Naive thymus-derived CD8-positive, alpha-beta T cell (primary cell): ENCODE measurements around the gene BIN1. TPM values are rescaled to one million over a fixed set of nuclear protein-coding genes. Genes with fewer than 3 reads are reported as not detected.

ENCODE experiments used
- ATAC-seq, 2 donors: fragments of 150-1000 bp; cut with Tn5 transposase in 1 of 2; sonication (Bioruptor Pico), chemical (Tn5 transposase) in 1 of 2; 1 replicate in 1 of 2; 2 replicates in 1 of 2; pipeline ENCODE4 v1.10.0; 2021; ENCODE audit warnings: mild to moderate bottlenecking in 2 of 2, moderate library complexity in 2 of 2
- POLR2A ChIA-PET: fragments of 350-600 bp; sonication (Branson Sonifier 250); formaldehyde crosslinking; loops from one replicate; lab custom pipeline; 2021; ENCODE audit warnings: antibody characterized with exemption; lab: Charles Lee
- DNase-seq, 10 donors: peaks; one replicate each; pipeline versions ENCODE4 v3.0.0 to v3.0.0-alpha.2; 2020 to 2022
- H3K27ac Mint-ChIP-seq, 10 donors: one replicate each; pipeline ENCODE4 v1.8.0; 2020 to 2022; ENCODE audit warnings: mild to moderate bottlenecking in 10 of 10, mixed read lengths in 10 of 10, moderate library complexity in 4 of 10, inconsistent platforms in 1 of 10
- H3K27me3 Mint-ChIP-seq, 5 donors: one replicate each; pipeline ENCODE4 v1.8.0; 2021 to 2022; ENCODE audit warnings: mixed read lengths in 5 of 5
- H3K36me3 Mint-ChIP-seq, 3 donors: one replicate each; pipeline ENCODE4 v1.8.0; 2020 to 2022; ENCODE audit warnings: mixed read lengths in 3 of 3, mild to moderate bottlenecking in 2 of 3, inconsistent platforms in 1 of 3
- H3K4me1 Mint-ChIP-seq, 4 donors: one replicate each; pipeline ENCODE4 v1.8.0; 2021 to 2022; ENCODE audit warnings: mixed read lengths in 4 of 4
- H3K4me3 Mint-ChIP-seq, 10 donors: one replicate each; pipeline ENCODE4 v1.8.0; 2020 to 2022; ENCODE audit warnings: mild to moderate bottlenecking in 10 of 10, mixed read lengths in 10 of 10, moderate library complexity in 6 of 10, inconsistent platforms in 1 of 10
- H3K9me3 Mint-ChIP-seq, 9 donors: one replicate each; pipeline ENCODE4 v1.8.0; 2020 to 2022; ENCODE audit warnings: mixed read lengths in 9 of 9, mild to moderate bottlenecking in 3 of 9, inconsistent platforms in 1 of 9, moderate library complexity in 1 of 9
- polyA plus RNA-seq, 3 donors: library from polyadenylated mRNA; unstranded; fragments of 300-500 nt; fragmentation: Illumina TruSeq; gene quantifications; one replicate each; pipeline ENCODE4 v1.2.3, GENCODE V29; 2021
- total RNA-seq, 8 experiments: library from RNA in 2 of 8; stranded (reverse) in 2 of 8; gene quantifications; one replicate each; pipeline ENCODE4 v1.2.3 and lab custom pipeline; 2021 to 2026

Gene BIN1
- total and polyA plus RNA-seq, 5 experiments from 2014 or later, result 130 to 189 (median 156) TPM

DNA sequence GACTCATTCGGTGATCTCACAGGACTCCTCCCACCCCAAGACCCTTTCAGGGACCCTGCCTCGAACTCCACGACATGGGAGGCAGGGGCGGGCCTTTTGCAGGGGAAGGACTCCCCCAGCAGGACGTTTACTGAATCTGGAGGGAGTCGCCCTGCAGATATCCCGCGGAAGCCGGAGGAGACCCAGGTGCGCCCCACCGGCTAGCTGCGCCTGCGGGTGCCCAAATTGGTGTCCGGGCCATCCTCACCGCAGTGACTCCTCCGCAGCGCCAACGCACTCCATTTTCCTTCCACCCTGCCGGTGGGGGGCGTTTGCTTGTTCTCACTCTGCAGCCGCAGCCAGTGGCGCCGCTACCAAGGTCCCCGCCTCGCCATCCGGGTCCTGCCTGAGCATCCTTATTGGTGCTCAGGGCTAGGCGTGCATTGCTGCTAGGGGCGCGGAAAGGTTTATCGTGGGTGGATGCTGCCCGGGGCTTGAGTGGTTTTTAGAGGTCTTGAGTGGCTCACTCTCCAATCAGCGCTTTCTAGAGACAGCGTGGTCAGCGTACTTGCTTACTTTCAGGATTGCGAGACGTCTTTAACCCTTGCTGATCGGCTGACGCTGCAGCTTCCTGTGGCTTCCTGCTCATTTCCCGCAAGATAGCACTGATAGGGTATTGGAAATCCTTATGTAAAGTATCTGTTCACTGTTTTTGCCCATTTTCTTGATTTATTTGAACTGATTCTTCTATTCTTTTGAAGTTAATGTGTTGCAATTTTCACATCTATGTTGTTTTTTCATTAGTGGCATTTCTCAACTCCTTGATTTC lies 81.4 kb downstream of the BIN1 start:
- H3K27me3 Mint-ChIP-seq, result peaks cover 7 to 29% (median 12%) of the 10 kb centered on the region in 5 donors
- H3K4me1 Mint-ChIP-seq, result peaks cover 6 to 18% (median 11%) of the 10 kb centered on the region in 4 donors
- DNase-seq, result peak; percentile 58 to 90 (median 72)
- POLR2A ChIA-PET, result no interaction called here
- peak; percentile 99 for ATAC-seq
- H3K9me3 Mint-ChIP-seq, result peaks cover 0 to 10% (median 2%) of the 10 kb centered on the region in 9 donors
- no peaks in the 10 kb centered on the region for H3K36me3 Mint-ChIP-seq
- peak overlapping the region in 9 of 10 donors; percentile 19 to 87 (median 66) for H3K27ac Mint-ChIP-seq
- H3K4me3 Mint-ChIP-seq, result peak overlapping the region; percentile 72 to 93 (median 90)

DNA sequence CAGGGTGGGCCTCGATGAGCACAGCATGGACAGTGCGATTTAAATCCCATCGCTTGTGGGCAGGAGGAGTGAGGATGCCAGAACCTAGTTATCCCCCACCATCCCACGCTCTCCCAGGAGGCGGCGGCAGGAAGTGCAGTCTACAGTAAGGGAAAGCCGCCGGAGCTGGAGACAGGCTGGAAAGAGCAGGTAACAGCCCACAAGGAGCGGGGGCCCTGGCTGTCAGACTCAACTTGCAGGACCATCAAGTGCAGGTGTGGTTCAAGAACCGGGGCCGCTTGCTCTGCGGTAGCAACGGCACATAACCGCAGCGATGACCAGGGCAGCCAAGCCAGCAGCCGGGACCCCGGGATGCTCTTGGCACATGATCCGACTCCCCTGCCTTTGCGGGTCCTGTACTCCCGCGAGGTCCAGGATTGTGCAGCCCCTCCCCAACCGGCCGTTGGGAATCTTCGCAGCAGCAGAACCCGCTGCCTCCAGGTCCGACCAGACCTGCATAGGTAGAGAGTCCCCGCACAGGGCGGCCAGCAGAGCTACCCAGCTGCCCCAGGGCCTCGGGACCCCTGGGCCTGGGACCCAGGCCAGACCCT lies 82.1 kb downstream of the BIN1 start:
- no peak for DNase-seq
- H3K36me3 Mint-ChIP-seq, result no peaks in the 10 kb centered on the region
- H3K9me3 Mint-ChIP-seq, result peaks cover 0 to 10% (median 2%) of the 10 kb centered on the region in 9 donors
- H3K27me3 Mint-ChIP-seq, result peaks cover 5 to 22% (median 9%) of the 10 kb centered on the region in 5 donors
- peak; percentile 1 to 12 for ATAC-seq
- H3K4me3 Mint-ChIP-seq, result peak overlapping the region; percentile 37 to 93 (median 84)
- peaks cover 6 to 18% (median 11%) of the 10 kb centered on the region in 4 donors for H3K4me1 Mint-ChIP-seq
- POLR2A ChIA-PET, result no interaction called here
- peak overlapping the region in 2 of 10 donors; percentile 12 to 58 for H3K27ac Mint-ChIP-seq

DNA sequence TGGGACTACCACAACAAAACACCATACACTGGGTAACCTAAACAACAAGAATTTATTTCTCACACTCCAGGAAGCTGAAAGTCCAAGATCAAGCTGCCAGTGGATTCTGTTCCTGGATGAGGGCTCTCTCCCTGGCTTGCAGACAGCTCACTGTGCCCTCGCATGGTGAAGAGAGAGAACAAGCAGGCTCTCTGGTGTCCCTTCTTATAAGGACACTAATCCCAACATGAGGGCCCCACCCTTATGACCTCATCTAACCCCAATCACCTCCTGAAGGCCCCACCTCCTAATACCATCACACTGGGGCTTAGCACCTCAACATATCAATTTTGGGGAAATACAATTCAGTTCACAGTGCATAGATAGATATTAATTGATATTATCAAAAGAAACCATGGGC lies 83.5 kb downstream of the BIN1 start:
- no peaks in the 10 kb centered on the region for H3K36me3 Mint-ChIP-seq
- no peak for ATAC-seq
- H3K9me3 Mint-ChIP-seq, result peaks cover 0 to 10% (median 2%) of the 10 kb centered on the region in 9 donors
- H3K27me3 Mint-ChIP-seq, result peaks cover 3 to 11% (median 7%) of the 10 kb centered on the region in 5 donors
- H3K4me1 Mint-ChIP-seq, result peaks cover 6 to 18% (median 11%) of the 10 kb centered on the region in 4 donors
- H3K27ac Mint-ChIP-seq, result peak overlapping the region in 2 of 10 donors; percentile 11 to 20
- POLR2A ChIA-PET, result no interaction called here
- peak overlapping the region in 2 of 10 donors; percentile 30 to 40 for H3K4me3 Mint-ChIP-seq
- no peak for DNase-seq

DNA sequence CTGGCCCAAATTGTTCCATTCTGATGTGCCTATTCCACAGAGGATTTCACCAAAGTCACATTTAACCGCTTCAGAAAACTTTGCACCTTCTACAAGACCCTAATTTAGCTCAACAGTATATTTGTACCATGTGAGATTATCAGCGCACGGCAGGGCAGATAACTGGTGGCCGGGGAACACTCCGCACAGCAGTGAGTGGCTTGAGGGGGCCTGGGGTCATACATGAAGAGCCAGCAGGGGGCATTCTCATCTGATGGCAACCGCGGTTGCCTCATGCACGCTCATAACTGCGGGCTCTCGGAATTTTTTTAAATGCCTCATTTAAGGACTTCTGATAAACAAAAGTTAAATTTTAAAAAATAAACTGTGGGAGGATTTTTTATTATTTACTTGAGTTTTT lies 84.1 kb downstream of the BIN1 start:
- peaks cover 0 to 10% (median 2%) of the 10 kb centered on the region in 9 donors for H3K9me3 Mint-ChIP-seq
- H3K4me3 Mint-ChIP-seq, result no peak overlapping the region
- H3K27ac Mint-ChIP-seq, result no peak overlapping the region
- DNase-seq, result no peak
- POLR2A ChIA-PET, result no interaction called here
- H3K36me3 Mint-ChIP-seq, result no peaks in the 10 kb centered on the region
- peaks cover 6 to 18% (median 11%) of the 10 kb centered on the region in 4 donors for H3K4me1 Mint-ChIP-seq
- H3K27me3 Mint-ChIP-seq, result peaks cover 0 to 6% (median 3%) of the 10 kb centered on the region in 5 donors
- ATAC-seq, result no peak

DNA sequence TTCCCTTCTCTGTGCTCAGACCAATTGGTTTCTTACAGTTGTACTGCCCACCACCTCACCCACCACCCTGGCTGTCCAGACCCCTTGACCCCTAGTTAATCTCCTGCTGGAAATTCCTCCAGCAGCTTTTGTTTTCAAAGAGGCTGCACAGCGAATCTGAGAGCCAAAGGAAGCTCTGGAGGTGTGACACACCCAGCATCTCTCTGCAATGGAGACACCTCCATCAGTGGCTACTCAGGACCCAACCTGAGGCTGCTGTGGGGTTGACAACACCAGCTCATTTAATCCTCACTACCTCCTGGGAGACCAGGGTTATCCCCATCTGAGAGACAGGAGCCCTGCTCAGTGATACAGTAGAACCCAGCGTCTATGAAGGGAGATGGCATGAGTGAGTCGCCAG lies 86.4 kb downstream of the BIN1 start:
- Mint-ChIP-seq H3K4me1 (peaks cover 4 to 11% (median 4%) of the 10 kb centered on the region in 4 donors), H3K9me3 (peaks cover 0 to 10% (median 2%) of the 10 kb centered on the region in 9 donors), H3K27ac (no peak overlapping the region), H3K27me3 (peaks cover 0 to 4% (median 3%) of the 10 kb centered on the region in 5 donors), H3K36me3 (no peaks in the 10 kb centered on the region), H3K4me3 (no peak overlapping the region)
- no peak for ATAC-seq
- POLR2A ChIA-PET, result no interaction called here
- no peak for DNase-seq

- Mint-ChIP-seq H3K9me3 (no peaks in the 10 kb centered on the region), H3K27ac (no peak overlapping the region), H3K27me3 (peaks cover 12 to 22% (median 19%) of the 10 kb centered on the region in 5 donors), H3K36me3 (no peaks in the 10 kb centered on the region), H3K4me1 (no peaks in the 10 kb centered on the region), H3K4me3 (no peak overlapping the region)
- DNase-seq, result no peak
- POLR2A ChIA-PET, result no interaction called here
- no peak for ATAC-seq
Measured at GRCh38 chr2:127017548-127017947, 89.4 kb downstream of the BIN1 start.

DNA sequence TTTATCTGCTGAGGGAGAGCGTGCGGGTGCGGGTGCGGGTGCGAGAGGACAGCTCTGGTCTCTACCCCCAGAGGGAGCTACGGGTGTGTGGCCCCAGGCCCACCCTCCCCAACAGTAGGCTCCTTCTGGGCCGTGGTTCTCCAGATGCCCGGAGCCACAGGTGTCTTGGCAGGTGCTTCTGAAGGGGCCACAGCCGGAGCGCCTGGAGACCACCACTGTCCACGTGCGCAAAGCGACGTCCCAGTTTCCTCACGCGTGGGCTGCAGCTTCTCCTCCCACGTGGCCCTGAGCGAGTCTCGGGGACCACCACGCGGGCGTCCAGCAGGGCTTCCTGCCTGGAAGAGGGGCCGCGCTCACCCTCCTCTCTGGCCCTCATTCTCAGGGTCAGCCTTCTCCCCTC lies 90.6 kb downstream of the BIN1 start:
- Mint-ChIP-seq H3K9me3 (no peaks in the 10 kb centered on the region), H3K27me3 (peaks cover 15 to 33% (median 22%) of the 10 kb centered on the region in 5 donors), H3K4me3 (no peak overlapping the region), H3K4me1 (no peaks in the 10 kb centered on the region), H3K27ac (no peak overlapping the region), H3K36me3 (no peaks in the 10 kb centered on the region)
- DNase-seq, result no peak
- ATAC-seq, result no peak
- POLR2A ChIA-PET, result no interaction called here

GRCh38 chr2:127015106-127015910 lies 91.6 kb downstream of the BIN1 start:
- H3K4me3 Mint-ChIP-seq, result no peak overlapping the region
- POLR2A ChIA-PET, result interaction anchor here (0.6 kb wide), 1 partner anchor 67 kb away, joined by 4 read pairs; no protein-coding TSS in a partner anchor
- no peaks in the 10 kb centered on the region for H3K36me3 Mint-ChIP-seq
- H3K4me1 Mint-ChIP-seq, result no peaks in the 10 kb centered on the region
- H3K9me3 Mint-ChIP-seq, result peaks cover 0 to 6% (median 0%) of the 10 kb centered on the region in 9 donors
- no peak for DNase-seq
- H3K27ac Mint-ChIP-seq, result no peak overlapping the region
- H3K27me3 Mint-ChIP-seq, result peaks cover 15 to 38% (median 29%) of the 10 kb centered on the region in 5 donors
- ATAC-seq, result no peak

- Mint-ChIP-seq H3K9me3 (peaks cover 0 to 8% (median 2%) of the 10 kb centered on the region in 9 donors), H3K27ac (peak overlapping the region in 1 of 10 donors; percentile 68), H3K36me3 (peaks cover 0 to 1% (median 0%) of the 10 kb centered on the region in 3 donors), H3K4me3 (no peak overlapping the region), H3K4me1 (no peaks in the 10 kb centered on the region), H3K27me3 (peaks cover 15 to 38% (median 36%) of the 10 kb centered on the region in 5 donors)
- ATAC-seq (no peak), DNase-seq (no peak)
- POLR2A ChIA-PET, result interaction anchor here (0.6 kb wide), 1 partner anchor 68 kb away, joined by 4 read pairs; no protein-coding TSS in a partner anchor
Measured at GRCh38 chr2:127014630-127015029, 92.3 kb downstream of the BIN1 start.

- no peak for ATAC-seq
- no peak for DNase-seq
- Mint-ChIP-seq H3K4me1 (no peaks in the 10 kb centered on the region), H3K36me3 (peaks cover 0 to 1% (median 0%) of the 10 kb centered on the region in 3 donors), H3K4me3 (no peak overlapping the region), H3K9me3 (peaks cover 0 to 8% (median 2%) of the 10 kb centered on the region in 9 donors), H3K27me3 (peaks cover 12 to 38% (median 34%) of the 10 kb centered on the region in 5 donors), H3K27ac (no peak overlapping the region)
- POLR2A ChIA-PET, result no interaction called here
Measured at GRCh38 chr2:127014224-127014623, 92.7 kb downstream of the BIN1 start.

DNA sequence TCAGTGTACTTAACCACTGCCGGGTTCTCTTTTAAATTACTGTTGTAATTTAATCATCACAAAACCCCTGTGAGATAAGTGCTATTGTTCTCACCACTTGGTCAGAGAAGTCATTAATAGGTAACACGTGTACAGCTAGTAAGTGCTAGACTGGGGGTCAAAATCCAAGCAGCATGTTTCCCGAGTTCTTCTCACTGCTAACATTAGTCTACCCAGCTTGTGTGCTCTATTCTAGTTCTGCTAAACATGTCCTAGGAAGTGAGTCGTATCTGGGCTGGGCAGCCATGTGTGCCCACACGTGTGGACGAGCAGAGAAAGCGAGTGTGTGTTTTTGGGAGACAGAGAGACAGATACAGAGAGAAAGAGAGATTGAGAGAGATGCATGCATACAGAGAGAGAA lies 94.1 kb downstream of the BIN1 start:
- DNase-seq (no peak), ATAC-seq (no peak)
- Mint-ChIP-seq H3K36me3 (peaks cover 0 to 1% (median 0%) of the 10 kb centered on the region in 3 donors), H3K27me3 (peaks cover 12 to 45% (median 36%) of the 10 kb centered on the region in 5 donors), H3K27ac (no peak overlapping the region), H3K4me1 (no peaks in the 10 kb centered on the region), H3K9me3 (peaks cover 0 to 8% (median 2%) of the 10 kb centered on the region in 9 donors), H3K4me3 (no peak overlapping the region)
- POLR2A ChIA-PET, result no interaction called here

- no peaks in the 10 kb centered on the region for H3K4me1 Mint-ChIP-seq
- no peak for ATAC-seq
- H3K4me3 Mint-ChIP-seq, result no peak overlapping the region
- peaks cover 12 to 45% (median 36%) of the 10 kb centered on the region in 5 donors for H3K27me3 Mint-ChIP-seq
- POLR2A ChIA-PET, result no interaction called here
- no peak overlapping the region for H3K27ac Mint-ChIP-seq
- H3K36me3 Mint-ChIP-seq, result peaks cover 0 to 1% (median 0%) of the 10 kb centered on the region in 3 donors
- DNase-seq, result no peak
- peaks cover 0 to 8% (median 2%) of the 10 kb centered on the region in 9 donors for H3K9me3 Mint-ChIP-seq
Measured at GRCh38 chr2:127012215-127012614, 94.7 kb downstream of the BIN1 start.
